HepG2 (cell line): Measurements from ENCODE around the gene MED25. TPM values are rescaled to one million over a fixed set of nuclear protein-coding genes. Genes with fewer than 3 reads are reported as not detected.
A peak's percentile ranks its signal among the peaks of the same experiment; 100 is the strongest.

Experiments
- ATAC-seq: fragments of 200-7000 bp; cut with Tn5 transposase; 3 replicates; pipeline ENCODE4 v1.9.1; 2020; ENCODE audit warnings: mild to moderate bottlenecking, moderate library complexity
- BruUV-seq: library from RNA; stranded (reverse); fragments of 400-500 nt; replicated peaks from 2 replicates; lab custom pipeline; 2021; lab: Mats Ljungman, UMichigan
- CTCF ChIA-PET: fragments of 300-600 bp; formaldehyde crosslinking; extraction: SDS; loops from one replicate; lab custom pipeline; 2021; ENCODE audit warnings: low total read pairs, inconsistent platforms, low intra/inter-chr PET ratio; lab: Yijun Ruan, JAX
- POLR2A ChIA-PET: fragments of 350-600 bp; sonication (Branson Sonifier 250); formaldehyde crosslinking; loops from one replicate; lab custom pipeline; 2020; ENCODE audit warnings: antibody characterized with exemption, inconsistent platforms; lab: Yijun Ruan, JAX
- DNase-seq: peaks from one replicate; pipeline ENCODE4 v3.0.0-alpha.2; 2015; ENCODE audit warnings: low spot score
- FAIRE-seq: peaks from 3 replicates; lab custom pipeline; 2011; peaks lifted over from hg19 to GRCh38; lab: Jason Lieb, UNC
- H2AFZ ChIP-seq: one replicate; pipeline ENCODE4 v1.6.1; 2011; ENCODE audit warnings: low read length, inconsistent platforms
- H3K27ac ChIP-seq: fragments of 300-600 bp; 3 replicates; pipeline ENCODE4 v1.8.0; 2011; ENCODE audit warnings: mixed run types, mild to moderate bottlenecking, mixed read lengths, low read length, inconsistent platforms; ENCODE audit not compliant: insufficient read depth; ENCODE audit errors: extremely low read length
- H3K27me3 ChIP-seq, 2 experiments: fragments of 200-600 bp in 1 of 2; 2 replicates in 1 of 2; 3 replicates in 1 of 2; pipeline versions ENCODE4 v1.6.0 to v1.8.0; 2011; ENCODE audit warnings: low read length in 2 of 2, mild to moderate bottlenecking in 2 of 2, moderate library complexity in 2 of 2, inconsistent platforms in 1 of 2; ENCODE audit not compliant: insufficient read depth in 2 of 2, control insufficient read depth in 1 of 2
- H3K36me3 ChIP-seq, 2 experiments: fragments of 200-600 bp in 1 of 2; replicated peaks in 1 of 2; 2 replicates in 1 of 2; 3 replicates in 1 of 2; pipeline versions ENCODE4 v1.5.1 to v1.8.0; 2011; ENCODE audit warnings: low read length in 2 of 2, inconsistent platforms in 1 of 2; ENCODE audit not compliant: insufficient read depth in 2 of 2, control insufficient read depth in 1 of 2
- H3K4me1 ChIP-seq: 2 replicates; pipeline ENCODE4 v1.5.1; 2012; ENCODE audit warnings: low read length, inconsistent platforms; ENCODE audit not compliant: insufficient read depth
- H3K4me2 ChIP-seq: 2 replicates; pipeline ENCODE4 v1.6.0; 2011; ENCODE audit warnings: low read depth, low read length, inconsistent platforms
- H3K4me3 ChIP-seq, 3 experiments: fragments of 200-600 bp in 1 of 3; sonication (generic), shearing (Covaris generic) in 1 of 3; replicated peaks in 1 of 3; 2 replicates each; pipeline ENCODE4 v1.5.1; 2011 to 2016; ENCODE audit warnings: low read length in 3 of 3, inconsistent platforms in 2 of 3, low read depth in 2 of 3, mild to moderate bottlenecking in 2 of 3, control low read depth in 1 of 3, mixed read lengths in 1 of 3; ENCODE audit not compliant: insufficient read depth in 1 of 3
- H3K79me2 ChIP-seq: one replicate; pipeline ENCODE4 v1.6.1; 2011; ENCODE audit warnings: low read length, inconsistent platforms; ENCODE audit not compliant: insufficient read depth
- H3K9ac ChIP-seq: 2 replicates; pipeline ENCODE4 v1.6.0; 2011; ENCODE audit warnings: mild to moderate bottlenecking, low read depth, low read length, inconsistent platforms; ENCODE audit not compliant: insufficient read depth
- H3K9me3 ChIP-seq: 2 replicates; pipeline ENCODE4 v1.5.1; 2012; ENCODE audit warnings: mild to moderate bottlenecking, low read length
- H4K20me1 ChIP-seq: 2 replicates; pipeline ENCODE4 v1.6.0; 2011; ENCODE audit warnings: inconsistent platforms, mild to moderate bottlenecking, low read length, moderate library complexity; ENCODE audit not compliant: insufficient read depth
- ZNF552 ChIP-seq: sonication (generic); formaldehyde crosslinking; IDR thresholded peaks from 2 replicates; pipeline ENCODE4 v1.9.0; 2022; ENCODE audit warnings: missing genetic modification reagents, mild to moderate bottlenecking, borderline replicate concordance
- ZNF629 ChIP-seq: sonication (generic); formaldehyde crosslinking; conservative IDR thresholded peaks from 2 replicates; pipeline ENCODE4 v1.5.0; 2020; ENCODE audit warnings: missing genetic modification reagents
- WGBS: methylation state at CpG from one replicate; pipeline ENCODE4 v1.1.6; 2017; ENCODE audit warnings: low lambda C conversion rate; 5-methylcytosine and 5-hydroxymethylcytosine counted together
- in situ Hi-C: cut with HindIII; loops from 2 replicates; pipeline ENCODE4 v1.10.0; 2017; ENCODE audit warnings: low pct_unique_long_range_greater_than_20kb; ENCODE audit not compliant: extremely low pct_ligation_motif_present
- intact Hi-C: fragments of 100-400 bp; cut with micrococcal nuclease; formaldehyde crosslinking; loops from one replicate; pipeline ENCODE4 v1.10.0; 2022; ENCODE audit not compliant: unreplicated experiment
- polyA plus RNA-seq, 8 experiments: library from polyadenylated mRNA; depleted of rRNA in 3 of 8; stranded (reverse) in 7 of 8; unstranded in 1 of 8; fragments of >200 nt; fragmentation: Illumina TruSeq in 4 of 8; extraction: Trizol in 4 of 8; gene quantifications; 2 replicates each; pipeline versions ENCODE4 v1.2.1 to v1.2.3, GENCODE V29; 2011 to 2016; ENCODE audit warnings: low read depth in 4 of 8, missing spikeins in 1 of 8, mixed read lengths in 1 of 8; ENCODE audit not compliant: insufficient read depth in 1 of 8
- total RNA-seq, 5 experiments: library from RNA; depleted of rRNA; stranded (reverse); fragments of >200 nt; fragmentation: Illumina TruSeq; extraction: Trizol; gene quantifications; 2 replicates each; pipeline ENCODE4 v1.2.3, GENCODE V29; 2016; ENCODE audit warnings: low read depth in 1 of 5
- TF ChIP-seq, protein P1 (sequence below): sonication (generic); formaldehyde crosslinking; IDR thresholded peaks from 2 replicates; pipeline ENCODE4 v1.5.1; 2020; ENCODE audit warnings: mild to moderate bottlenecking, missing genetic modification reagents

Gene MED25
- total and polyA plus RNA-seq, 2 of the 13 experiments (the other 11 are each of a cell fraction or from before 2014, with no cell fraction given), result 11.1 to 15.1 TPM

DNA sequence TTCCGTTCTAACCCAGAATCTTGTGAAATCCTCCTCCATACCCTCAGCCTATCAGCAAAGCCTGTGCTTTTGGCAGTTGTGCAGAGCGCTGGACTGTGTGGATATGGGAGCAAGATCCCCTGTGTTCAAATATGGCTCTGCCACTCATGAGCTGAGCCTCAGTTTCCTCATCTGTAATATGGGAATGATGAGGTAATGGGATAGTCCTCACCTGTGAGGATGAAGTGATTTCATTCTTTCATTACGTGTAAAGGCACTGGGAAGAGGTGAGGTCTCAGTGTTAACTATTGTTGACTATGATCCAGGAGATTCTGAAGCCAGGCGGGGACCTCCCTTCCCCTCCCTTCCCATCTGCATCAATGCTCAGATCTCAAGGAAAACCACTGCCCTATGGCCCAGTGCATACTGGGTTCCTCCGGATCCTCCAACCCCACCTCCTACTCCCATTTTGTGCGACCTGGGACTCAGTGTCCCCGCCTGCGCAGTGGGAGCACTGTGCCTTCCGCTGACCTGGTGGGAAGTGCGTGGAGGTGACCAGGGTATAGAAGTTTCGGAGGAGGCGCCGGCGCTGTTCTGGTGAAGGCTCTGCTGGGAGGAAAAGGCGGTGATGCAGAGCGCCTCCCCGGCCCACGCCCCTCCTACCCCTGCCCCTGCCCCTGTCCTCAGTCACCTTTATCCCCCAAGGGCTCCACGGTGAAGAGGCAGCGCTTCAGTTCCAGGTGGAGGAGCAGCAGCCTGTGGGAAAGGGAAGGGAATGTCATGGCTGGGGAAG is 10.0 kb upstream of the MED25 start:
- DNase-seq, result no peak
- POLR2A ChIA-PET, result interaction anchor here (0.6 to 0.9 kb wide), 3 partner anchors 36 to 228 kb away, joined by 3 to 4 read pairs (median 3); partner anchors contain the start of genes NOSIP and PNKP
- no peak for ATAC-seq

More for the DNA sequence above, 10.0 kb upstream of the MED25 start:
- Histone ChIP-seq H4K20me1 (no peaks in the 10 kb centered on the region), H3K79me2 (no peaks in the 10 kb centered on the region), H3K27ac (no peak overlapping the region), H2AFZ (no peak overlapping the region), H3K4me3 (no peak overlapping the region), H3K4me2 (no peak overlapping the region; the same call in 1 of the 2 replicates), H3K36me3 (peaks cover 1 to 8% of the 10 kb centered on the region in 2 experiments; a peak in 2 of 5 replicates), H3K9me3 (no peaks in the 10 kb centered on the region), H3K9ac (no peak overlapping the region), H3K27me3 (no peaks in the 10 kb centered on the region), H3K4me1 (peaks cover 14% of the 10 kb centered on the region)
- in situ Hi-C loops (no loop called here), intact Hi-C loops (no loop called here)
- BruUV-seq, result no TSS peak
- TF ChIP-seq ZNF552 (CRISPR knock-in tag) (no peak), ZNF629 (CRISPR knock-in tag) (peak; percentile 73)
- TF ChIP-seq, protein P1, sequence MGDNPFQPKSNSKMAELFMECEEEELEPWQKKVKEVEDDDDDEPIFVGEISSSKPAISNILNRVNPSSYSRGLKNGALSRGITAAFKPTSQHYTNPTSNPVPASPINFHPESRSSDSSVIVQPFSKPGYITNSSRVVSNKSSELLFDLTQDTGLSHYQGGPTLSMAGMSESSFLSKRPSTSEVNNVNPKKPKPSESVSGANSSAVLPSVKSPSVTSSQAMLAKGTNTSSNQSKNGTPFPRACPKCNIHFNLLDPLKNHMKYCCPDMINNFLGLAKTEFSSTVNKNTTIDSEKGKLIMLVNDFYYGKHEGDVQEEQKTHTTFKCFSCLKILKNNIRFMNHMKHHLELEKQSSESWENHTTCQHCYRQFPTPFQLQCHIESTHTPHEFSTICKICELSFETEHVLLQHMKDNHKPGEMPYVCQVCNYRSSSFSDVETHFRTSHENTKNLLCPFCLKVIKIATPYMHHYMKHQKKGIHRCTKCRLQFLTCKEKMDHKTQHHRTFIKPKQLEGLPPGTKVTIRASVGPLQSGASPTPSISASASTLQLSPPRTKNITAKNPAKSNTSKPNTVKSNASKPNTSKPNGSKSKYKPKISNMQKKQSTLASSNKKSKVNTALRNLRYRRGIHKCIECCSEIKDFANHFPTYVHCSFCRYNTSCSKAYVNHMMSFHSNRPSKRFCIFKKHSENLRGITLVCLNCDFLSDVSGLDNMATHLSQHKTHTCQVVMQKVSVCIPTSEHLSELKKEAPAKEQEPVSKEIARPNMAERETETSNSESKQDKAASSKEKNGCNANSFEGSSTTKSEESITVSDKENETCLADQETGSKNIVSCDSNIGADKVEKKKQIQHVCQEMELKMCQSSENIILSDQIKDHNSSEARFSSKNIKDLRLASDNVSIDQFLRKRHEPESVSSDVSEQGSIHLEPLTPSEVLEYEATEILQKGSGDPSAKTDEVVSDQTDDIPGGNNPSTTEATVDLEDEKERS (CRISPR knock-in tag), result no peak
- WGBS, result 92% methylated on average over 17 of the region's 20 CpGs
- CTCF ChIA-PET, result no interaction called here
- FAIRE-seq, result no peak
